Measurements from ENCODE around the gene DDR1.
"Not testable (repeated sequence)": the region's sequence is repeated elsewhere in the genome, so short reads cannot be mapped to it uniquely, and the experiment has no call there.

DDR1 gene

GRCh38 chr6:30847421-30847970, 36.8 kb upstream of the DDR1 start:
- no peak overlapping the region for H3K23ac ChIP-seq (ENCODE audit: low read length)
- H3K36me3 ChIP-seq (ENCODE audit: control insufficient read depth in 1 of 2, insufficient read depth in 2 of 2, low read length in 2 of 2) = no peaks in the 10 kb centered on the region
- H3K4me3 ChIP-seq (ENCODE audit: low read depth, low read length) = no peak overlapping the region
- H4K91ac ChIP-seq (ENCODE audit: low read depth, low read length) = no peak overlapping the region
- no peaks in the 10 kb centered on the region for H3K27me3 ChIP-seq (ENCODE audit: insufficient read depth, low read length)
- no peak overlapping the region for H2AK5ac ChIP-seq (ENCODE audit: low read length)
- H3K14ac ChIP-seq (ENCODE audit: low read length) = no peak overlapping the region
- peaks cover 14% of the 10 kb centered on the region for H3K79me1 ChIP-seq (ENCODE audit: low read length)
- peaks cover 2% of the 10 kb centered on the region for H3K79me2 ChIP-seq (ENCODE audit: control insufficient read depth, insufficient read depth, low read length, poor library complexity)
- peak overlapping the region; percentile 50 for H2BK12ac ChIP-seq (ENCODE audit: low read length)
- H3K4me2 ChIP-seq (ENCODE audit: low read length) = peak overlapping the region; percentile 45
- H2AFZ ChIP-seq (ENCODE audit: insufficient read depth, low read length, poor library complexity) = no peak overlapping the region
- peak; percentile 65 to 82 for DNase-seq
- no peak overlapping the region for H3K18ac ChIP-seq (ENCODE audit: low read length)
- no peak overlapping the region for H3K4ac ChIP-seq (ENCODE audit: low read depth, low read length)
- peak overlapping the region; percentile 36 for H2BK120ac ChIP-seq (ENCODE audit: insufficient read depth, low read length, poor library complexity)
- H3K27ac ChIP-seq (ENCODE audit: low read depth, low read length) = peak overlapping the region; percentile 35
- no peak overlapping the region for H4K12ac ChIP-seq (ENCODE audit: low read depth, low read length)
- peak overlapping the region; percentile 60 for H2BK5ac ChIP-seq (ENCODE audit: low read depth, low read length, poor library complexity)
- peaks cover 25 to 26% of the 10 kb centered on the region in 2 experiments for H3K4me1 ChIP-seq (ENCODE audit: control insufficient read depth in 1 of 2, insufficient read depth in 2 of 2, low read length in 2 of 2)
- H3K9ac ChIP-seq (ENCODE audit: low read length) = no peak overlapping the region
- no CpG with 5 or more reads among the region's 11 CpGs for WGBS (ENCODE audit: extremely low coverage, insufficient coverage, insufficient read length)
- H4K8ac ChIP-seq (ENCODE audit: low read depth, low read length) = no peak overlapping the region
- no peaks in the 10 kb centered on the region for H3K9me3 ChIP-seq (ENCODE audit: insufficient read depth, low read depth, low read length)

GRCh38 chr6:30847971-30848436, 36.3 kb upstream of the DDR1 start:
- Histone ChIP-seq H3K36me3 (ENCODE audit: control insufficient read depth in 1 of 2, insufficient read depth in 2 of 2, low read length in 2 of 2) (no peaks in the 10 kb centered on the region), H3K9me3 (ENCODE audit: insufficient read depth, low read depth, low read length) (no peaks in the 10 kb centered on the region), H3K14ac (ENCODE audit: low read length) (no peak overlapping the region), H3K79me1 (ENCODE audit: low read length) (peaks cover 14% of the 10 kb centered on the region), H4K91ac (ENCODE audit: low read depth, low read length) (no peak overlapping the region), H3K79me2 (ENCODE audit: control insufficient read depth, insufficient read depth, low read length, poor library complexity) (peaks cover 2% of the 10 kb centered on the region), H3K4me3 (ENCODE audit: low read depth, low read length) (no peak overlapping the region), H3K4me1 (ENCODE audit: control insufficient read depth in 1 of 2, insufficient read depth in 2 of 2, low read length in 2 of 2) (peaks cover 25 to 26% of the 10 kb centered on the region in 2 experiments), H2BK5ac (ENCODE audit: low read depth, low read length, poor library complexity) (peak overlapping the region; percentile 60), H3K4ac (ENCODE audit: low read depth, low read length) (no peak overlapping the region), H3K23ac (ENCODE audit: low read length) (no peak overlapping the region), H2BK120ac (ENCODE audit: insufficient read depth, low read length, poor library complexity) (peak overlapping the region; percentile 36), H3K27ac (ENCODE audit: low read depth, low read length) (peak overlapping the region; percentile 35), H3K27me3 (ENCODE audit: insufficient read depth, low read length) (no peaks in the 10 kb centered on the region), H2AK5ac (ENCODE audit: low read length) (no peak overlapping the region), H2AFZ (ENCODE audit: insufficient read depth, low read length, poor library complexity) (no peak overlapping the region), H3K4me2 (ENCODE audit: low read length) (no peak overlapping the region), H3K18ac (ENCODE audit: low read length) (no peak overlapping the region), H2BK12ac (ENCODE audit: low read length) (no peak overlapping the region), H4K12ac (ENCODE audit: low read depth, low read length) (no peak overlapping the region), H3K9ac (ENCODE audit: low read length) (no peak overlapping the region), H4K8ac (ENCODE audit: low read depth, low read length) (no peak overlapping the region)
- peak; percentile 12 to 41 for DNase-seq
- WGBS (ENCODE audit: extremely low coverage, insufficient coverage, insufficient read length) = no CpG with 5 or more reads among the region's 9 CpGs

- Histone ChIP-seq H3K23ac (ENCODE audit: low read length) (no peak overlapping the region), H3K18ac (ENCODE audit: low read length) (no peak overlapping the region), H3K9ac (ENCODE audit: low read length) (no peak overlapping the region), H3K4me3 (ENCODE audit: low read depth, low read length) (no peak overlapping the region), H3K79me2 (ENCODE audit: control insufficient read depth, insufficient read depth, low read length, poor library complexity) (no peaks in the 10 kb centered on the region), H4K12ac (ENCODE audit: low read depth, low read length) (no peak overlapping the region), H4K8ac (ENCODE audit: low read depth, low read length) (no peak overlapping the region), H2BK12ac (ENCODE audit: low read length) (no peak overlapping the region), H3K36me3 (ENCODE audit: control insufficient read depth in 1 of 2, insufficient read depth in 2 of 2, low read length in 2 of 2) (no peaks in the 10 kb centered on the region), H4K91ac (ENCODE audit: low read depth, low read length) (no peak overlapping the region), H3K4me2 (ENCODE audit: low read length) (no peak overlapping the region), H3K14ac (ENCODE audit: low read length) (no peak overlapping the region), H2AFZ (ENCODE audit: insufficient read depth, low read length, poor library complexity) (no peak overlapping the region), H3K4ac (ENCODE audit: low read depth, low read length) (no peak overlapping the region), H3K79me1 (ENCODE audit: low read length) (peaks cover 2% of the 10 kb centered on the region), H2AK5ac (ENCODE audit: low read length) (no peak overlapping the region), H3K27me3 (ENCODE audit: insufficient read depth, low read length) (no peaks in the 10 kb centered on the region), H2BK120ac (ENCODE audit: insufficient read depth, low read length, poor library complexity) (no peak overlapping the region), H2BK5ac (ENCODE audit: low read depth, low read length, poor library complexity) (no peak overlapping the region), H3K9me3 (ENCODE audit: insufficient read depth, low read depth, low read length) (no peaks in the 10 kb centered on the region), H3K27ac (ENCODE audit: low read depth, low read length) (no peak overlapping the region), H3K4me1 (ENCODE audit: control insufficient read depth in 1 of 2, insufficient read depth in 2 of 2, low read length in 2 of 2) (peaks cover 10 to 14% of the 10 kb centered on the region in 2 experiments)
- DNase-seq = no peak
- WGBS (ENCODE audit: extremely low coverage, insufficient coverage, insufficient read length) = no CpG with 5 or more reads among the region's 6 CpGs
These were observed 34.2 kb upstream of the DDR1 start for GRCh38 chr6:30849903-30850651.

- not testable (repeated sequence) for DNase-seq; H3K36me3 ChIP-seq (ENCODE audit: control insufficient read depth in 1 of 2, insufficient read depth in 2 of 2, low read length in 2 of 2); H4K8ac ChIP-seq (ENCODE audit: low read depth, low read length); H3K79me1 ChIP-seq (ENCODE audit: low read length); H3K14ac ChIP-seq (ENCODE audit: low read length); H3K27me3 ChIP-seq (ENCODE audit: insufficient read depth, low read length); H2BK12ac ChIP-seq (ENCODE audit: low read length); H3K9ac ChIP-seq (ENCODE audit: low read length); H3K79me2 ChIP-seq (ENCODE audit: control insufficient read depth, insufficient read depth, low read length, poor library complexity); H2AFZ ChIP-seq (ENCODE audit: insufficient read depth, low read length, poor library complexity); H2BK120ac ChIP-seq (ENCODE audit: insufficient read depth, low read length, poor library complexity); H3K4me2 ChIP-seq (ENCODE audit: low read length); H3K23ac ChIP-seq (ENCODE audit: low read length); H2AK5ac ChIP-seq (ENCODE audit: low read length); H3K9me3 ChIP-seq (ENCODE audit: insufficient read depth, low read depth, low read length); H3K4ac ChIP-seq (ENCODE audit: low read depth, low read length); H3K18ac ChIP-seq (ENCODE audit: low read length); H4K12ac ChIP-seq (ENCODE audit: low read depth, low read length); H3K27ac ChIP-seq (ENCODE audit: low read depth, low read length); H2BK5ac ChIP-seq (ENCODE audit: low read depth, low read length, poor library complexity); H4K91ac ChIP-seq (ENCODE audit: low read depth, low read length); H3K4me3 ChIP-seq (ENCODE audit: low read depth, low read length)
- WGBS (ENCODE audit: extremely low coverage, insufficient coverage, insufficient read length) = no CpG with 5 or more reads among the region's 2 CpGs
- peaks cover 9 to 13% of the 10 kb centered on the region in 2 experiments for H3K4me1 ChIP-seq (ENCODE audit: control insufficient read depth in 1 of 2, insufficient read depth in 2 of 2, low read length in 2 of 2)
These were observed 31.9 kb upstream of the DDR1 start for GRCh38 chr6:30852459-30852858.
